Fibroblast of lung (primary cell): ENCODE measurements around the gene MYO18B. TPM values are rescaled to one million over a fixed set of nuclear protein-coding genes. Genes with fewer than 3 reads are reported as not detected.

Source experiments
- DNase-seq, 2 donors: peaks; one replicate each; pipeline versions ENCODE4 v3.0.0 to v3.0.0-alpha.2; 2010; ENCODE audit warnings: low read depth in 2 of 2
- H2AFZ ChIP-seq: 2 replicates; pipeline ENCODE4 v1.5.1; 2012; ENCODE audit warnings: low read length, control low read depth, inconsistent platforms
- H3K27ac ChIP-seq: 2 replicates; pipeline ENCODE4 v1.5.1; 2011; ENCODE audit warnings: low read length, control low read depth; ENCODE audit not compliant: insufficient read depth
- H3K27me3 ChIP-seq: 2 replicates; pipeline ENCODE4 v1.5.1; 2011; ENCODE audit warnings: mild to moderate bottlenecking, low read length; ENCODE audit not compliant: control insufficient read depth, insufficient read depth
- H3K36me3 ChIP-seq: 2 replicates; pipeline ENCODE4 v1.5.1; 2011; ENCODE audit warnings: low read length; ENCODE audit not compliant: control insufficient read depth, insufficient read depth
- H3K4me1 ChIP-seq: 2 replicates; pipeline ENCODE4 v1.5.1; 2011; ENCODE audit warnings: low read length; ENCODE audit not compliant: control insufficient read depth, insufficient read depth; ENCODE audit errors: extremely low read depth
- H3K4me2 ChIP-seq: 2 replicates; pipeline ENCODE4 v1.5.1; 2011; ENCODE audit warnings: low read length, control low read depth; ENCODE audit not compliant: insufficient read depth; ENCODE audit errors: extremely low read depth
- H3K4me3 ChIP-seq, 4 experiments: fragments of 200-600 bp in 1 of 4; sonication (generic) in 1 of 4; replicated peaks in 1 of 4; 2 replicates each; pipeline ENCODE4 v1.5.1; 2011 to 2016; ENCODE audit warnings: low read length in 4 of 4, low read depth in 3 of 4, mild to moderate bottlenecking in 3 of 4, control low read depth in 2 of 4, inconsistent platforms in 1 of 4, mixed read lengths in 1 of 4; ENCODE audit not compliant: insufficient read depth in 1 of 4; ENCODE audit errors: control extremely low read depth in 1 of 4
- H3K79me2 ChIP-seq: 2 replicates; pipeline ENCODE4 v1.5.1; 2012; ENCODE audit warnings: mild to moderate bottlenecking, low read length, inconsistent platforms; ENCODE audit not compliant: control insufficient read depth, insufficient read depth
- H3K9ac ChIP-seq: 2 replicates; pipeline ENCODE4 v1.5.1; 2011; ENCODE audit warnings: mild to moderate bottlenecking, low read length, control low read depth; ENCODE audit not compliant: insufficient read depth
- H3K9me3 ChIP-seq: 2 replicates; pipeline ENCODE4 v1.5.1; 2012; ENCODE audit warnings: low read depth, low read length; ENCODE audit not compliant: control insufficient read depth, insufficient read depth
- H4K20me1 ChIP-seq: 2 replicates; pipeline ENCODE4 v1.5.1; 2011; ENCODE audit warnings: low read length; ENCODE audit not compliant: control insufficient read depth, insufficient read depth; ENCODE audit errors: extremely low read depth
- CTCF ChIP-seq, 2 donors: IDR thresholded peaks in 1 of 2; conservative IDR thresholded peaks in 1 of 2; 1 replicate in 1 of 2; 2 replicates in 1 of 2; pipeline ENCODE4 v1.5.1; 2011 to 2012; ENCODE audit warnings: low read length in 2 of 2, control low read depth in 1 of 2, inconsistent platforms in 1 of 2, low read depth in 1 of 2, mild to moderate bottlenecking in 1 of 2
- EZH2 ChIP-seq: IDR thresholded peaks from 2 replicates; pipeline ENCODE4 v1.5.1; 2012; ENCODE audit warnings: low read length, control low read depth, mild to moderate bottlenecking; ENCODE audit errors: missing control alignments
- polyA plus RNA-seq, 2 donors: library from polyadenylated mRNA; depleted of rRNA in 1 of 2; stranded (reverse) in 1 of 2; unstranded in 1 of 2; fragments of >200 nt; gene quantifications; 2 replicates each; pipeline ENCODE4 v1.2.1, GENCODE V29; 2011 to 2012; ENCODE audit warnings: missing spikeins in 1 of 2
- total RNA-seq: library from RNA; depleted of rRNA; stranded (reverse); fragments of >200 nt; gene quantifications from 2 replicates; pipeline ENCODE4 v1.2.1, GENCODE V29; 2014

The MYO18B gene
- total and polyA plus RNA-seq, 2 donors (not counting 1 experiment from before 2014, with no cell fraction given) = 0.17 TPM; not detected in 1

GRCh38 chr22:25829237-25829636, 87.2 kb downstream of the MYO18B start:
- Histone ChIP-seq H3K27ac (no peak overlapping the region), H3K4me3 (no peak overlapping the region), H3K36me3 (no peaks in the 10 kb centered on the region), H3K9ac (no peak overlapping the region), H2AFZ (no peak overlapping the region), H3K4me1 (no peaks in the 10 kb centered on the region), H4K20me1 (no peaks in the 10 kb centered on the region), H3K9me3 (no peaks in the 10 kb centered on the region), H3K4me2 (no peak overlapping the region), H3K79me2 (no peaks in the 10 kb centered on the region), H3K27me3 (no peaks in the 10 kb centered on the region)
- DNase-seq = no peak
- TF ChIP-seq EZH2 = no peak
- no peak for TF ChIP-seq CTCF (conservative IDR thresholded peaks at IDR 0.05 in 1 of 2, IDR thresholded peaks at IDR 0.05 in 1 of 2; ENCODE audit: low read depth in 1 of 2, low read length in 2 of 2)

- H3K27me3 ChIP-seq = no peaks in the 10 kb centered on the region
- no peak overlapping the region for H3K4me2 ChIP-seq
- H2AFZ ChIP-seq = no peak overlapping the region
- H3K4me1 ChIP-seq = no peaks in the 10 kb centered on the region
- no peaks in the 10 kb centered on the region for H3K9me3 ChIP-seq
- H3K36me3 ChIP-seq = no peaks in the 10 kb centered on the region
- no peaks in the 10 kb centered on the region for H3K79me2 ChIP-seq
- no peak overlapping the region for H3K27ac ChIP-seq
- no peak overlapping the region for H3K4me3 ChIP-seq
- TF ChIP-seq EZH2 = no peak
- TF ChIP-seq CTCF (conservative IDR thresholded peaks at IDR 0.05 in 1 of 2, IDR thresholded peaks at IDR 0.05 in 1 of 2; ENCODE audit: low read depth in 1 of 2, low read length in 2 of 2) = no peak
- H3K9ac ChIP-seq = no peak overlapping the region
- DNase-seq = no peak
- H4K20me1 ChIP-seq = no peaks in the 10 kb centered on the region
These were observed 88.1 kb downstream of the MYO18B start for GRCh38 chr22:25829808-25830777.

GRCh38 chr22:25833091-25833490, 91.1 kb downstream of the MYO18B start:
- no peak overlapping the region for H3K9ac ChIP-seq
- no peak for DNase-seq
- H2AFZ ChIP-seq = no peak overlapping the region
- no peak for TF ChIP-seq EZH2
- TF ChIP-seq CTCF (conservative IDR thresholded peaks at IDR 0.05 in 1 of 2, IDR thresholded peaks at IDR 0.05 in 1 of 2; ENCODE audit: low read depth in 1 of 2, low read length in 2 of 2) = no peak
- H3K27me3 ChIP-seq = no peaks in the 10 kb centered on the region
- no peak overlapping the region for H3K4me3 ChIP-seq
- H3K4me2 ChIP-seq = no peak overlapping the region
- H3K27ac ChIP-seq = no peak overlapping the region
- no peaks in the 10 kb centered on the region for H3K9me3 ChIP-seq
- no peaks in the 10 kb centered on the region for H3K36me3 ChIP-seq
- H3K4me1 ChIP-seq = no peaks in the 10 kb centered on the region
- H3K79me2 ChIP-seq = no peaks in the 10 kb centered on the region
- no peaks in the 10 kb centered on the region for H4K20me1 ChIP-seq
